Esophagus squamous epithelium (tissue), 5 donors: ENCODE data around the gene RASA3. TPM values are rescaled to one million over a fixed set of nuclear protein-coding genes. Genes with fewer than 3 reads are reported as not detected.
A peak's percentile ranks its signal among the peaks of the same experiment; 100 is the strongest.
"Not testable (repeated sequence)": the region's sequence is repeated elsewhere in the genome, so short reads cannot be mapped to it uniquely, and the experiment has no call there.

Experiments
- DNase-seq: peaks from one replicate; lab custom pipeline; 2025; lab: John Stamatoyannopoulos, UW
- H3K27ac ChIP-seq, 4 donors: fragments of 200-600 bp; sonication (generic); one replicate each; pipeline ENCODE4 v1.5.1; 2016 to 2019; ENCODE audit warnings: mild to moderate bottlenecking in 1 of 4
- H3K27me3 ChIP-seq, 4 donors: fragments of 200-600 bp; sonication (generic); 1 replicate in 3 of 4; 2 replicates in 1 of 4; pipeline versions ENCODE4 v1.5.1 to v1.6.0; 2017 to 2021; ENCODE audit warnings: antibody characterized with exemption in 1 of 4
- H3K36me3 ChIP-seq, 3 donors: fragments of 200-600 bp; sonication (generic); one replicate each; pipeline ENCODE4 v1.5.1; 2016 to 2019
- H3K4me1 ChIP-seq, 3 donors: fragments of 200-600 bp; sonication (generic); one replicate each; pipeline ENCODE4 v1.5.1; 2017 to 2019
- H3K4me3 ChIP-seq, 4 donors: fragments of 200-600 bp; sonication (generic); 1 replicate in 3 of 4; 2 replicates in 1 of 4; pipeline ENCODE4 v1.5.1; 2016 to 2019; ENCODE audit warnings: mild to moderate bottlenecking in 2 of 4, moderate library complexity in 1 of 4
- H3K9me3 ChIP-seq, 3 donors: fragments of 200-600 bp; sonication (generic); one replicate each; pipeline ENCODE4 v1.5.1; 2016 to 2019
- POLR2A ChIP-seq, 4 donors: fragments of 450-650 bp; IDR thresholded peaks; one replicate each; pipeline ENCODE4 v1.6.1; 2017; ENCODE audit warnings: antibody characterized with exemption in 4 of 4, mild to moderate bottlenecking in 4 of 4, moderate library complexity in 3 of 4
- WGBS, 2 donors: methylation state at CpG; one replicate each; pipeline ENCODE4 v1.1.5; 2018; 5-methylcytosine and 5-hydroxymethylcytosine counted together
- intact Hi-C: fragments of 100-400 bp; cut with DNase I; formaldehyde crosslinking; loops from one replicate; pipeline ENCODE4 v1.15.0; 2022
- total RNA-seq, 4 donors: library from RNA; depleted of rRNA; stranded (reverse); fragments of >200 nt; gene quantifications; one replicate each; pipeline ENCODE4 v1.1.0, GENCODE V29; 2016
- TF ChIP-seq, protein P1 (sequence below), 6 experiments: fragments of 450-650 bp in 4 of 6; fragments of 200-600 bp in 2 of 6; sonication (generic) in 2 of 6; IDR thresholded peaks; one replicate each; pipeline ENCODE4 v1.5.1; 2016 to 2019; ENCODE audit warnings: antibody characterized with exemption in 6 of 6, mild to moderate bottlenecking in 4 of 6, moderate library complexity in 4 of 6
- donor health status: DM: yes; HTN: yes; CAD: no.

The RASA3 gene
- total RNA-seq, 4 donors from 2014 or later: 1.4 to 8.8 (median 3.1) TPM

DNA sequence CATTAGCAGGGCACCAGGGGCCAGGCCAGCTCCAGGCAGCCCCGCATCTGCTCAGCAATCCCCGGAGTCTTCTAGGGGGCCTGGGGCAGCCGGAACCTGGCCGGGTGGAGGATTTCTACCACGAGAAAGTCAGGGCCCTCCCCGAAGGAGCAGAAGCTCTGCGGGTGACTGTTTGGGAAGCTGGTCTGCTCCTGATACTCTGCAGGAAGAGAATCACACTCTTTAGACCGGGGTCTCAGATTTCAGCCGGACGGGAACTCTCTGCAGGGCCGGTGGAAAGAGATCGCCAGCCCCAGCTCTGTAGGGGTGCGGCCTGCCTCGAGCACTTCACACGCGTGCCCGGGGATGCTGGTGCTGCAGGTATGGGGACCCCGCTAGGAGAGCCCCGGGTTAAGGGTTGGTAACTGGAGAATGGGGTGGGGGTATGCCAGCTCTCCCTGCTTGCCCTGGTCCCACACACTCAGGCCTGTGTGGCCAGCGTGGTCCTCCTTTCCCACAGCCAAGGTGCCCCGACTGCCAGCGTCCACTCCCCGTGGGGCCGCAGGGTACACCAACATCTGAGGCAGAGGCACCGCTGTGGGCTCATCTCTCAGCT lies 20.1 kb downstream of the RASA3 start:
- no peaks in the 10 kb centered on the region for H3K36me3 ChIP-seq
- H3K4me3 ChIP-seq: no peak overlapping the region
- intact Hi-C loops: no loop called here
- 72 to 77% methylated on average over 12 to 14 of the region's 25 CpGs for whole genome bisulfite sequencing, 2 donors
- H3K27ac ChIP-seq: peak overlapping the region; percentile 28 to 82 (median 65)
- H3K27me3 ChIP-seq: no peaks in the 10 kb centered on the region
- TF ChIP-seq POLR2A (IDR thresholded peaks at IDR 0.05): no peak
- TF ChIP-seq, protein P1, sequence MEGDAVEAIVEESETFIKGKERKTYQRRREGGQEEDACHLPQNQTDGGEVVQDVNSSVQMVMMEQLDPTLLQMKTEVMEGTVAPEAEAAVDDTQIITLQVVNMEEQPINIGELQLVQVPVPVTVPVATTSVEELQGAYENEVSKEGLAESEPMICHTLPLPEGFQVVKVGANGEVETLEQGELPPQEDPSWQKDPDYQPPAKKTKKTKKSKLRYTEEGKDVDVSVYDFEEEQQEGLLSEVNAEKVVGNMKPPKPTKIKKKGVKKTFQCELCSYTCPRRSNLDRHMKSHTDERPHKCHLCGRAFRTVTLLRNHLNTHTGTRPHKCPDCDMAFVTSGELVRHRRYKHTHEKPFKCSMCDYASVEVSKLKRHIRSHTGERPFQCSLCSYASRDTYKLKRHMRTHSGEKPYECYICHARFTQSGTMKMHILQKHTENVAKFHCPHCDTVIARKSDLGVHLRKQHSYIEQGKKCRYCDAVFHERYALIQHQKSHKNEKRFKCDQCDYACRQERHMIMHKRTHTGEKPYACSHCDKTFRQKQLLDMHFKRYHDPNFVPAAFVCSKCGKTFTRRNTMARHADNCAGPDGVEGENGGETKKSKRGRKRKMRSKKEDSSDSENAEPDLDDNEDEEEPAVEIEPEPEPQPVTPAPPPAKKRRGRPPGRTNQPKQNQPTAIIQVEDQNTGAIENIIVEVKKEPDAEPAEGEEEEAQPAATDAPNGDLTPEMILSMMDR (IDR thresholded peaks at IDR 0.05): no peak
- no peaks in the 10 kb centered on the region for H3K9me3 ChIP-seq
- DNase-seq: no peak
- peaks cover 0 to 64% (median 28%) of the 10 kb centered on the region in 3 donors for H3K4me1 ChIP-seq

DNA sequence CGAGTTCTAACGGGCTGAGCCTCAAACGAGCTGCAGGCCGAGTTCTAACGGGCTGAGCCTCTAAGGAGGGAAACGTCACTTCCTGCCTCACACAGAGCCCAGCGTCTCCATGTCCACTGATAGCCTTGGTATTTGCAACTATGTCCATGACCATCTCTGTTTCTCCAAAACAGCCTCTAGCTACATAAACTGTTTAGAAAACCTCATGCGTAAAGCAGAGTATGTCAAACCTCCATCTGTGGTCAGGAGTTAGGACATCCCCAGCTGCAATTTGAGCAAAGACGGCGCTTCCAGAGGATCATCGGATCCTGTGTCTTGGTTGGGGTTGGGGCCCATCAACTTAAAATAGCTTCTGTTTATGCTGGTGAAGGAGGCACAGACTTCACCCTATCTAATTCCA lies 20.8 kb downstream of the RASA3 start:
- DNase-seq: no peak
- Histone ChIP-seq H3K36me3 (no peaks in the 10 kb centered on the region), H3K27me3 (no peaks in the 10 kb centered on the region), H3K27ac (peak overlapping the region; percentile 28 to 82 (median 65)), H3K4me1 (peaks cover 0 to 67% (median 29%) of the 10 kb centered on the region in 3 donors), H3K4me3 (no peak overlapping the region), H3K9me3 (no peaks in the 10 kb centered on the region)
- intact Hi-C loops: no loop called here
- WGBS, 2 donors: 49 to 63% methylated on average over 7 to 11 of the region's 11 CpGs
- TF ChIP-seq, protein P1 (IDR thresholded peaks at IDR 0.05): no peak
- TF ChIP-seq POLR2A (IDR thresholded peaks at IDR 0.05): no peak

DNA sequence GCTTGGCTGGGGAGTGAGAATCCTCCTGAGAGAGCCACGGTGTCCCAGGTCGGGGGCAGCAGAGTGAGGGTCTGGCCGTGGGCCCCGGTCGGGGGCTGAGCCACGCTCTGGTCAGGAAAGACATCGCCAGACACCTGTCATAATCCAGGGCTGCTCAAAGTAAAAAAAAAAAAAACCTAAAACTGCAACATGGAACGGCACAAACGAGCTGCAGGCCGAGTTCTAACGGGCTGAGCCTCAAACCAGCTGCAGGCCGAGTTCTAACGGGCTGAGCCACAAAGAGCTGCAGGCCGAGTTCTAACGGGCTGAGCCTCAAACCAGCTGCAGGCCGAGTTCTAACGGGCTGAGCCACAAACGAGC lies 21.6 kb downstream of the RASA3 start:
- DNase-seq, H3K27me3 ChIP-seq, H3K36me3 ChIP-seq, intact Hi-C loops, H3K9me3 ChIP-seq: not testable (repeated sequence)
- H3K4me3 ChIP-seq: peak overlapping the region in 1 of 4 donors; percentile 27
- 48 to 54% methylated on average over 7 to 14 of the region's 18 CpGs for WGBS, 2 donors
- H3K27ac ChIP-seq: peak overlapping the region; percentile 15 to 78 (median 58)
- H3K4me1 ChIP-seq: peaks cover 0 to 66% (median 29%) of the 10 kb centered on the region in 3 donors

DNA sequence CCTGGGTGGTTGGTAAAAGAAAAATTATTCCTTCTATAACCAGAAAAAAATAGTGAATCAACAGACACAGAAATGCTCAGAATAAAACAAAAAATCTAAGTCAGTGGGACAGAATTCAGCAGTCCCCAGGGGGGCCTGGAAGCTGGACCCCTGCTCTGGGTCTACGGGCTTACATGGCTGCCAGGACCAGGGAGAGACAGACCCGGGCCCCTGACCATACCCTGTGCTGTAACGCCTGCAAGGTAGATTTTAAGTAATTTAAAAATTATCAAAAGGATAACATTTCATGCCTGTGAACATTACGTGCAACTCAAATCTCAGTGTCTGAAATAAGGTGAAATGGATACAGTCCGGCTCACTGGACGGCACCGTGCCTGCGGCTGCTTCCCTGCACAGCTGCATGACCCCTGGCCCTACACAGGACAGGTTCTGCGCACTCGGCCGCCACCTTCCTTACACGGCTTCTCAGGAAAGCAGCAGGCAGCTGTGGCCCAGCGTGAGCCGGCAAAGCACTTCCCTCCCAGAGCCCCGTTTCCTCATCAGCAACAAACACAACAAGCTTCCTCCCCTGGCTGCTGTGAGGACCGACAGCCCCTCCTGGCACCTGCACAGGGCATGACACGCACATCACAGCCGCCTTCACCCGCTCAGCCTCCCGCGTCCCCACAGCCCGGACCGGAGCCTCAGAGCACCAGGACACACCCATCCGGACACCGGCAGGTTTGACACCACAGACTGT lies 22.2 kb downstream of the RASA3 start:
- Histone ChIP-seq H3K4me1 (peaks cover 0 to 62% (median 26%) of the 10 kb centered on the region in 3 donors), H3K27me3 (no peaks in the 10 kb centered on the region), H3K36me3 (no peaks in the 10 kb centered on the region), H3K4me3 (peak overlapping the region in 1 of 4 donors; percentile 27), H3K27ac (peak overlapping the region; percentile 15 to 78 (median 58)), H3K9me3 (no peaks in the 10 kb centered on the region)
- intact Hi-C loops: no loop called here
- WGBS, 2 donors: 63 to 64% methylated on average over 7 to 13 of the region's 25 CpGs
- no peak for DNase-seq
- TF ChIP-seq, protein P1 (IDR thresholded peaks at IDR 0.05): peak in 2 of 6 experiments; percentile 13 to 29
- no peak for TF ChIP-seq POLR2A (IDR thresholded peaks at IDR 0.05)

DNA sequence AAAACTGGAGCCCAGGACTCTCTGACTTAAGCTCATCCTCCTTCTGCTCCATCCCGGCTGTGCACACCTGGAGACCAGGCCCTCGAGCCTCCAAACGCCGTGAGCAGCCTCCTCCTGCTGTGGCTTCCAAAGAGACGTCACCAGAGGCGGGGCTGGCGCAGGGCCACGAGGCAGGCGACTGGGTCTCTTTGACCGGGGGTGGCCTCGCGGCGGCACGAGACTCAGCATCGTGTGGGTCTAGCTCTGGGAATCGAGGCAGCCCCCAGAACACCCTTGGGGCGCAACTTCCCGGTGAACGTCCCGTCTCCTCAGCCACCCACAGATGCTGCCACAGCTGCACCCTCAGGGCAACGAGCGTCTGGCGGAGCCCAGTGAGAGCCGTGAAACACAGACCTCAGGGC lies 22.8 kb downstream of the RASA3 start:
- H3K4me1 ChIP-seq: peaks cover 0 to 56% (median 23%) of the 10 kb centered on the region in 3 donors
- no peaks in the 10 kb centered on the region for H3K27me3 ChIP-seq
- no peaks in the 10 kb centered on the region for H3K36me3 ChIP-seq
- TF ChIP-seq POLR2A (IDR thresholded peaks at IDR 0.05): no peak
- TF ChIP-seq, protein P1 (IDR thresholded peaks at IDR 0.05): no peak
- WGBS, 2 donors: 65% methylated on average over 17 of the region's 24 CpGs; no CpG with 5 or more reads in 1 of the 2 donors
- intact Hi-C loops: no loop called here
- no peak for DNase-seq
- no peak overlapping the region for H3K4me3 ChIP-seq
- H3K27ac ChIP-seq: peak overlapping the region in 3 of 4 donors; percentile 58 to 78 (median 59)
- no peaks in the 10 kb centered on the region for H3K9me3 ChIP-seq
